A549 (cell line): ENCODE measurements around the gene NME2. TPM values are rescaled to one million over a fixed set of nuclear protein-coding genes. Genes with fewer than 3 reads are reported as not detected.

ENCODE experiments used
- ATAC-seq, 2 experiments: fragments of 200-7000 bp in 1 of 2; fragments of >200 bp in 1 of 2; cut with Nextera tagmentation in 1 of 2; cut with Tn5 transposase in 1 of 2; 3 replicates each; pipeline versions ENCODE4 v1.8.0 to v1.9.1; 2018 to 2020; ENCODE audit warnings: mild to moderate bottlenecking in 1 of 2, moderate library complexity in 1 of 2
- CTCF ChIA-PET: fragments of 300-600 bp; sonication (Branson Sonifier 250); formaldehyde crosslinking; extraction: SDS; loops from one replicate; lab custom pipeline; 2021; ENCODE audit warnings: antibody characterized with exemption, inconsistent platforms; lab: Yijun Ruan, JAX
- POLR2A ChIA-PET: fragments of 350-600 bp; formaldehyde crosslinking; extraction: SDS; loops from one replicate; lab custom pipeline; 2021; ENCODE audit warnings: antibody characterized with exemption, inconsistent platforms; lab: Yijun Ruan, JAX
- DNase-seq, 2 experiments: peaks; one replicate each; pipeline versions ENCODE4 v3.0.0 to v3.0.0-alpha.2; 2011 to 2016; ENCODE audit warnings: low read depth in 1 of 2, low spot score in 1 of 2
- FAIRE-seq: peaks from 2 replicates; lab custom pipeline; 2011; peaks lifted over from hg19 to GRCh38; lab: Jason Lieb, UNC
- H3K27ac ChIP-seq, 2 experiments: fragments of >200 bp; sonication (Bioruptor Twin); formaldehyde crosslinking; 3 replicates each; pipeline ENCODE4 v1.5.1; 2016 to 2017
- H3K4me1 ChIP-seq: fragments of >200 bp; sonication (Bioruptor Twin); formaldehyde crosslinking; 3 replicates; pipeline ENCODE4 v1.6.1; 2016
- H3K4me2 ChIP-seq: fragments of >200 bp; sonication (Bioruptor Twin); formaldehyde crosslinking; 3 replicates; pipeline ENCODE4 v1.6.1; 2016
- H3K4me3 ChIP-seq: fragments of >200 bp; sonication (Bioruptor Twin); formaldehyde crosslinking; 3 replicates; pipeline ENCODE4 v1.5.1; 2016
- H3K9me3 ChIP-seq: fragments of >200 bp; sonication (Bioruptor Twin); formaldehyde crosslinking; 3 replicates; pipeline ENCODE4 v1.6.1; 2016
- BHLHE40 ChIP-seq: IDR thresholded peaks from 2 replicates; pipeline ENCODE4 v1.6.1; 2012; ENCODE audit warnings: low read depth, low read length, inconsistent platforms
- CBX8 ChIP-seq: fragments of 200-600 bp; sonication (generic); IDR thresholded peaks from 2 replicates; pipeline ENCODE4 v1.6.1; 2016
- CHD4 ChIP-seq: fragments of 200-600 bp; sonication (generic); IDR thresholded peaks from 2 replicates; pipeline ENCODE4 v1.6.1; 2016; ENCODE audit warnings: antibody characterized with exemption, mild to moderate bottlenecking, borderline replicate concordance
- CTCF ChIP-seq: fragments of >200 bp; sonication (Bioruptor Twin); formaldehyde crosslinking; IDR thresholded peaks from 3 replicates; pipeline ENCODE4 v1.5.1; 2016
- EP300 ChIP-seq, 2 experiments: fragments of >200 bp; sonication (Bioruptor Twin); formaldehyde crosslinking; IDR thresholded peaks; 2 replicates in 1 of 2; 3 replicates in 1 of 2; pipeline ENCODE4 v1.6.1; 2016 to 2017
- FOSB ChIP-seq: fragments of 250-450 bp; sonication (Bioruptor Pico); IDR thresholded peaks from 2 replicates; pipeline ENCODE4 v1.5.0; 2020; ENCODE audit warnings: mild to moderate bottlenecking, moderate library complexity
- FOSL2 ChIP-seq, 2 experiments: fragments of 450-650 bp in 1 of 2; fragments of >200 bp in 1 of 2; sonication (Bioruptor Twin) in 1 of 2; formaldehyde crosslinking; IDR thresholded peaks; 2 replicates each; pipeline versions ENCODE4 v1.5.0 to v1.6.1; 2016 to 2020; ENCODE audit warnings: mild to moderate bottlenecking in 1 of 2, moderate library complexity in 1 of 2
- FOXS1 ChIP-seq: fragments of 250-450 bp; sonication (Bioruptor Pico); IDR thresholded peaks from 2 replicates; pipeline ENCODE4 v1.5.0; 2020; ENCODE audit warnings: mild to moderate bottlenecking, moderate library complexity
- HES2 ChIP-seq: fragments of >200 bp; sonication (Bioruptor Twin); formaldehyde crosslinking; IDR thresholded peaks from 2 replicates; pipeline ENCODE4 v1.6.1; 2016
- HOXA7 ChIP-seq: fragments of 250-450 bp; sonication (Bioruptor Pico); IDR thresholded peaks from 2 replicates; pipeline ENCODE4 v1.5.0; 2020; ENCODE audit warnings: mild to moderate bottlenecking, moderate library complexity
- JUN ChIP-seq, 2 experiments: fragments of >200 bp; sonication (Bioruptor Twin); formaldehyde crosslinking; IDR thresholded peaks; 2 replicates in 1 of 2; 3 replicates in 1 of 2; pipeline ENCODE4 v1.6.1; 2016 to 2017
- KDM1A ChIP-seq: fragments of 200-600 bp; sonication (generic); IDR thresholded peaks from 2 replicates; pipeline ENCODE4 v1.6.1; 2016; ENCODE audit warnings: low read depth, mild to moderate bottlenecking
- KDM5A ChIP-seq: fragments of 200-600 bp; sonication (generic); IDR thresholded peaks from 2 replicates; pipeline ENCODE4 v1.6.1; 2016; ENCODE audit warnings: antibody characterized with exemption, mild to moderate bottlenecking
- MYC ChIP-seq: IDR thresholded peaks from 2 replicates; pipeline ENCODE4 v1.6.1; 2012; ENCODE audit warnings: mild to moderate bottlenecking, inconsistent platforms, low read length, improper control_type of control experiment, borderline replicate concordance
- RARB ChIP-seq: fragments of 250-450 bp; sonication (Bioruptor Pico); IDR thresholded peaks from 2 replicates; pipeline ENCODE4 v1.8.0; 2021; ENCODE audit warnings: mild to moderate bottlenecking, moderate library complexity
- RCOR1 ChIP-seq: fragments of 150-350 bp; IDR thresholded peaks from 2 replicates; pipeline ENCODE4 v1.6.1; 2014; ENCODE audit warnings: antibody characterized with exemption, low read length, low read depth
- RNF2 ChIP-seq: fragments of 200-600 bp; sonication (generic); IDR thresholded peaks from 2 replicates; pipeline ENCODE4 v1.6.1; 2016; ENCODE audit warnings: low read depth, mild to moderate bottlenecking, antibody characterized with exemption, moderate library complexity, borderline replicate concordance
- SMC3 ChIP-seq: fragments of >200 bp; sonication (Bioruptor Twin); formaldehyde crosslinking; IDR thresholded peaks from 3 replicates; pipeline ENCODE4 v1.6.1; 2018; ENCODE audit warnings: inconsistent platforms
- TFCP2L1 ChIP-seq: fragments of 250-450 bp; sonication (Bioruptor Pico); IDR thresholded peaks from 2 replicates; pipeline ENCODE4 v1.5.0; 2021; ENCODE audit warnings: mild to moderate bottlenecking
- ZC3H11A ChIP-seq: fragments of 450-650 bp; IDR thresholded peaks from 2 replicates; pipeline ENCODE4 v1.6.1; 2014; ENCODE audit warnings: antibody characterized with exemption, mild to moderate bottlenecking
- ZFP36 ChIP-seq: fragments of 450-650 bp; IDR thresholded peaks from 2 replicates; pipeline ENCODE4 v1.6.1; 2014; ENCODE audit warnings: borderline replicate concordance; ENCODE audit not compliant: partially characterized antibody
- ZNF302 ChIP-seq: fragments of 250-450 bp; sonication (Bioruptor Pico); IDR thresholded peaks from 2 replicates; pipeline ENCODE4 v1.9.0; 2021; ENCODE audit warnings: inconsistent platforms, mild to moderate bottlenecking, moderate library complexity
- WGBS: methylation state at CpG from one replicate; pipeline ENCODE4 v1.1.6; 2017; ENCODE audit errors: missing lambda C conversion rate; 5-methylcytosine and 5-hydroxymethylcytosine counted together
- polyA plus RNA-seq, 4 experiments: library from polyadenylated mRNA; depleted of rRNA in 3 of 4; stranded (reverse); fragments of >200 nt; fragmentation: RNase III in 1 of 4; extraction: RNeasy Plus Mini Kit Qiagen cat#74134 plus additional on column Dnase treatment in 1 of 4; gene quantifications; 2 replicates in 3 of 4; 3 replicates in 1 of 4; pipeline ENCODE4 v1.2.3, GENCODE V29; 2011 to 2017
- TF ChIP-seq, protein P1 (sequence below): fragments of >200 bp; sonication (Bioruptor Twin); formaldehyde crosslinking; IDR thresholded peaks from 3 replicates; pipeline ENCODE4 v1.6.1; 2016
- TF ChIP-seq, protein P2 (sequence below): fragments of 200-600 bp; sonication (generic); IDR thresholded peaks from 2 replicates; pipeline ENCODE4 v1.6.1; 2016; ENCODE audit warnings: antibody characterized with exemption, mild to moderate bottlenecking, moderate library complexity
- TF ChIP-seq, protein P3 (sequence below): IDR thresholded peaks from 2 replicates; pipeline ENCODE4 v1.6.1; 2012

The NME2 gene
- polyA plus RNA-seq, 2 of the 4 experiments (the other 2 are of a cell fraction), result 1,425 to 1,862 TPM

DNA sequence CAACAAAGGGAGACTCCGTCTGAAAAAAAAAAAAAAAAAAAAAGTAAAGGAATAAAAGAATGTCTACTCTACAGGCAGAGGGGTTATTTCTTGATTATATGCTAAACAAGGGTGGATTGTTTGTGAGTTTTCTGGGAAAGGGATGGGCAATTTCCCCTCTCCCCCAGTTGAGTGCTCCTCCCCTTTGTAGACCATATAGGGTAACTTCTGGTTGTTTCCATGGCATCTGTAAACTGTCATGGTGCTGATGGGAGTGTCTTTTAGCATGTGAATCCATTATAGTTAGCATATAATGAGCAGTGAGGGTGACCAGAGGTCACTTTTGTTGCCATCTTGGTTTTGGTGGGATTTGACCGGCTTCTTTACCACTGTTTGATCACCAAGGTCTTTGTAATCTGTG, 17.0 kb upstream of the NME2 start:
- Histone ChIP-seq H3K4me3 (no peak overlapping the region), H3K27ac (no peak overlapping the region), H3K4me2 (no peak overlapping the region), H3K4me1 (peaks cover 19% of the 10 kb centered on the region; the same call in 2 of the 3 replicates), H3K9me3 (no peaks in the 10 kb centered on the region)
- POLR2A ChIA-PET, result no interaction called here
- CTCF ChIA-PET, result interaction anchor here (1.0 to 2.8 kb wide), 4 partner anchors 29 to 148 kb away, joined by 3 to 8 read pairs (median 3); partner anchors contain the start of gene SPAG9
- DNase-seq (no peak), ATAC-seq (no peak), FAIRE-seq (no peak)
- TF ChIP-seq RNF2 (no peak), RCOR1 (no peak), CHD4 (no peak), CBX8 (no peak), FOXS1 (CRISPR knock-in tag) (no peak), BHLHE40 (no peak), TFCP2L1 (CRISPR knock-in tag) (no peak), KDM5A (no peak), RARB (CRISPR knock-in tag) (no peak)
- TF ChIP-seq, protein P1, sequence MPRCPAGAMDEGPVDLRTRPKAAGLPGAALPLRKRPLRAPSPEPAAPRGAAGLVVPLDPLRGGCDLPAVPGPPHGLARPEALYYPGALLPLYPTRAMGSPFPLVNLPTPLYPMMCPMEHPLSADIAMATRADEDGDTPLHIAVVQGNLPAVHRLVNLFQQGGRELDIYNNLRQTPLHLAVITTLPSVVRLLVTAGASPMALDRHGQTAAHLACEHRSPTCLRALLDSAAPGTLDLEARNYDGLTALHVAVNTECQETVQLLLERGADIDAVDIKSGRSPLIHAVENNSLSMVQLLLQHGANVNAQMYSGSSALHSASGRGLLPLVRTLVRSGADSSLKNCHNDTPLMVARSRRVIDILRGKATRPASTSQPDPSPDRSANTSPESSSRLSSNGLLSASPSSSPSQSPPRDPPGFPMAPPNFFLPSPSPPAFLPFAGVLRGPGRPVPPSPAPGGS, result no peak
- WGBS, result 76% methylated on average over 2 of the region's 2 CpGs

GRCh38 chr17:51150932-51151331, 15.3 kb upstream of the NME2 start:
- ChIA-PET CTCF (interaction anchor here (0.6 to 6.5 kb wide), 4 partner anchors 25 to 454 kb away, joined by 3 to 202 read pairs (median 62); partner anchors contain the start of gene SPAG9), POLR2A (interaction anchor here (1.1 kb wide), 1 partner anchor 368 kb away, joined by 3 read pairs; no protein-coding TSS in a partner anchor)
- H3K4me3 ChIP-seq, result no peak overlapping the region
- no peak overlapping the region for H3K4me2 ChIP-seq
- no peak overlapping the region for H3K27ac ChIP-seq
- 85% methylated on average over 5 of the region's 5 CpGs for WGBS
- DNase-seq (no peak), FAIRE-seq (no peak), ATAC-seq (no peak)
- H3K9me3 ChIP-seq, result no peaks in the 10 kb centered on the region
- peaks cover 32% of the 10 kb centered on the region for H3K4me1 ChIP-seq
- TF ChIP-seq CHD4 (no peak), ZC3H11A (no peak), EP300 (IDR thresholded peaks at IDR 0.05) (no peak), HOXA7 (no peak), HES2 (no peak), JUN (IDR thresholded peaks at IDR 0.05) (no peak), MYC (no peak), ZNF302 (CRISPR knock-in tag) (no peak), FOSL2 (IDR thresholded peaks at IDR 0.05) (no peak), FOSL2 (CRISPR knock-in tag; IDR thresholded peaks at IDR 0.05) (no peak), KDM1A (no peak), ZFP36 (no peak), CTCF (no peak), FOSB (CRISPR knock-in tag) (no peak), SMC3 (no peak)
- TF ChIP-seq, protein P2, sequence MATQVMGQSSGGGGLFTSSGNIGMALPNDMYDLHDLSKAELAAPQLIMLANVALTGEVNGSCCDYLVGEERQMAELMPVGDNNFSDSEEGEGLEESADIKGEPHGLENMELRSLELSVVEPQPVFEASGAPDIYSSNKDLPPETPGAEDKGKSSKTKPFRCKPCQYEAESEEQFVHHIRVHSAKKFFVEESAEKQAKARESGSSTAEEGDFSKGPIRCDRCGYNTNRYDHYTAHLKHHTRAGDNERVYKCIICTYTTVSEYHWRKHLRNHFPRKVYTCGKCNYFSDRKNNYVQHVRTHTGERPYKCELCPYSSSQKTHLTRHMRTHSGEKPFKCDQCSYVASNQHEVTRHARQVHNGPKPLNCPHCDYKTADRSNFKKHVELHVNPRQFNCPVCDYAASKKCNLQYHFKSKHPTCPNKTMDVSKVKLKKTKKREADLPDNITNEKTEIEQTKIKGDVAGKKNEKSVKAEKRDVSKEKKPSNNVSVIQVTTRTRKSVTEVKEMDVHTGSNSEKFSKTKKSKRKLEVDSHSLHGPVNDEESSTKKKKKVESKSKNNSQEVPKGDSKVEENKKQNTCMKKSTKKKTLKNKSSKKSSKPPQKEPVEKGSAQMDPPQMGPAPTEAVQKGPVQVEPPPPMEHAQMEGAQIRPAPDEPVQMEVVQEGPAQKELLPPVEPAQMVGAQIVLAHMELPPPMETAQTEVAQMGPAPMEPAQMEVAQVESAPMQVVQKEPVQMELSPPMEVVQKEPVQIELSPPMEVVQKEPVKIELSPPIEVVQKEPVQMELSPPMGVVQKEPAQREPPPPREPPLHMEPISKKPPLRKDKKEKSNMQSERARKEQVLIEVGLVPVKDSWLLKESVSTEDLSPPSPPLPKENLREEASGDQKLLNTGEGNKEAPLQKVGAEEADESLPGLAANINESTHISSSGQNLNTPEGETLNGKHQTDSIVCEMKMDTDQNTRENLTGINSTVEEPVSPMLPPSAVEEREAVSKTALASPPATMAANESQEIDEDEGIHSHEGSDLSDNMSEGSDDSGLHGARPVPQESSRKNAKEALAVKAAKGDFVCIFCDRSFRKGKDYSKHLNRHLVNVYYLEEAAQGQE, result no peak
- TF ChIP-seq, protein P3, sequence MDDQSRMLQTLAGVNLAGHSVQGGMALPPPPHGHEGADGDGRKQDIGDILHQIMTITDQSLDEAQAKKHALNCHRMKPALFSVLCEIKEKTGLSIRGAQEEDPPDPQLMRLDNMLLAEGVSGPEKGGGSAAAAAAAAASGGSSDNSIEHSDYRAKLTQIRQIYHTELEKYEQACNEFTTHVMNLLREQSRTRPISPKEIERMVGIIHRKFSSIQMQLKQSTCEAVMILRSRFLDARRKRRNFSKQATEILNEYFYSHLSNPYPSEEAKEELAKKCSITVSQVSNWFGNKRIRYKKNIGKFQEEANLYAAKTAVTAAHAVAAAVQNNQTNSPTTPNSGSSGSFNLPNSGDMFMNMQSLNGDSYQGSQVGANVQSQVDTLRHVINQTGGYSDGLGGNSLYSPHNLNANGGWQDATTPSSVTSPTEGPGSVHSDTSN, result no peak
